GM19395 (cell line): ENCODE results near the gene PAN2.
"Not testable (repeated sequence)": the region's sequence is repeated elsewhere in the genome, so short reads cannot be mapped to it uniquely, and the experiment has no call there.

Experiments
- ATAC-seq: cut with Tn5 transposase; IDR thresholded peaks from one replicate; pipeline ENCODE4 v1.9.1; 2021; ENCODE audit warnings: mild to moderate bottlenecking, moderate library complexity; ENCODE audit not compliant: unreplicated experiment

PAN2 gene

GRCh38 chr12:56333679-56334489 is at the start of gene PAN2:
Gene PAN2, minus strand, starts transcription at chr12:56334000. Its CDS starts 906 bp downstream, at chr12:56333094.
- ATAC-seq: peak; percentile 94

- no peak for ATAC-seq
Measured at GRCh38 chr12:56382611-56383010, 48.8 kb upstream of the PAN2 start.

- ATAC-seq: no peak
Measured at GRCh38 chr12:56377989-56378316, 44.2 kb upstream of the PAN2 start.

GRCh38 chr12:56377310-56377988 is 43.6 kb upstream of the PAN2 start:
- ATAC-seq: no peak

- peak; percentile 81 for ATAC-seq
Measured at GRCh38 chr12:56375598-56376434, 42.0 kb upstream of the PAN2 start.

GRCh38 chr12:56374726-56375597 is 41.2 kb upstream of the PAN2 start:
- peak; percentile 49 for ATAC-seq

GRCh38 chr12:56373515-56373914 is 39.7 kb upstream of the PAN2 start:
- ATAC-seq: no peak

GRCh38 chr12:56366948-56367347 is 33.1 kb upstream of the PAN2 start:
- no peak for ATAC-seq

- ATAC-seq: no peak
Measured at GRCh38 chr12:56362130-56363059, 28.6 kb upstream of the PAN2 start, which contains the start of gene APOF. Gene APOF, minus strand, starts transcription at chr12:56362857. Its CDS starts 112 bp downstream, at chr12:56362745.

GRCh38 chr12:56361487-56362129 is 27.8 kb upstream of the PAN2 start:
- ATAC-seq: no peak

- ATAC-seq: peak; percentile 95
Measured at GRCh38 chr12:56359851-56360767, 26.3 kb upstream of the PAN2 start, which contains the start of gene STAT2. Gene STAT2, minus strand, starts transcription at chr12:56360107. Its CDS starts 3,536 bp downstream, at chr12:56356571.

GRCh38 chr12:56358836-56359532 is 25.2 kb upstream of the PAN2 start:
- no peak for ATAC-seq

- no peak for ATAC-seq
Measured at GRCh38 chr12:56351325-56351724, 17.5 kb upstream of the PAN2 start.

GRCh38 chr12:56350662-56351061 is 16.9 kb upstream of the PAN2 start:
- ATAC-seq: no peak

GRCh38 chr12:56348776-56349175 is 15.0 kb upstream of the PAN2 start:
- no peak for ATAC-seq

GRCh38 chr12:56347255-56347654 is 13.5 kb upstream of the PAN2 start:
- not testable (repeated sequence) for ATAC-seq

GRCh38 chr12:56346675-56347074 is 12.9 kb upstream of the PAN2 start:
- ATAC-seq: no peak
